HepG2 (cell line): ENCODE results near the gene PFAS. TPM values are rescaled to one million over a fixed set of nuclear protein-coding genes. Genes with fewer than 3 reads are reported as not detected.

Experiments used
- CEBPG ChIP-seq: IDR thresholded peaks from 2 replicates; pipeline ENCODE4 v1.6.1; 2016
- HNF1B ChIP-seq: sonication (generic); formaldehyde crosslinking; IDR thresholded peaks from 2 replicates; pipeline ENCODE4 v1.5.1; 2020; ENCODE audit warnings: mild to moderate bottlenecking, moderate library complexity, missing genetic modification reagents
- IKZF5 ChIP-seq: IDR thresholded peaks from 2 replicates; pipeline ENCODE4 v1.6.1; 2018; ENCODE audit warnings: missing genetic modification reagents, mild to moderate bottlenecking, missing compliant biosample characterization
- KDM6A ChIP-seq: IDR thresholded peaks from 2 replicates; pipeline ENCODE4 v1.6.1; 2016; ENCODE audit warnings: low read depth
- MIXL1 ChIP-seq: IDR thresholded peaks from 2 replicates; pipeline ENCODE4 v1.6.1; 2016
- RCOR2 ChIP-seq: IDR thresholded peaks from 2 replicates; pipeline ENCODE4 v1.6.1; 2016; ENCODE audit warnings: missing biosample characterization, missing genetic modification reagents
- TBX2 ChIP-seq: sonication (generic); formaldehyde crosslinking; IDR thresholded peaks from 2 replicates; pipeline ENCODE4 v1.5.0; 2020; ENCODE audit warnings: missing genetic modification reagents, mild to moderate bottlenecking, borderline replicate concordance
- TFAP4 ChIP-seq: sonication (generic); IDR thresholded peaks from 2 replicates; pipeline ENCODE4 v1.6.1; 2016; ENCODE audit warnings: low read depth, borderline replicate concordance
- U2AF1 ChIP-seq: fragments of 200-400 bp; formaldehyde crosslinking; optimal IDR thresholded peaks from 2 replicates; pipeline ENCODE3; 2017; ENCODE audit warnings: mild to moderate bottlenecking, low read depth, low read length
- USF2 ChIP-seq, 2 experiments: sonication (generic) in 1 of 2; formaldehyde crosslinking in 1 of 2; IDR thresholded peaks; 2 replicates each; pipeline versions ENCODE4 v1.5.1 to v1.6.1; 2011 to 2020; ENCODE audit warnings: borderline replicate concordance in 1 of 2, low read depth in 1 of 2, low read length in 1 of 2, mild to moderate bottlenecking in 1 of 2, missing genetic modification reagents in 1 of 2, moderate library complexity in 1 of 2
- ZBTB7B ChIP-seq: sonication (generic); formaldehyde crosslinking; IDR thresholded peaks from 2 replicates; pipeline ENCODE4 v1.4.0; 2020; ENCODE audit warnings: missing genetic modification reagents
- ZNF230 ChIP-seq: sonication (generic); formaldehyde crosslinking; IDR thresholded peaks from 2 replicates; pipeline ENCODE4 v1.4.0; 2020; ENCODE audit warnings: mild to moderate bottlenecking, missing genetic modification reagents
- ZNF609 ChIP-seq: sonication (generic); formaldehyde crosslinking; IDR thresholded peaks from 2 replicates; pipeline ENCODE4 v1.4.0; 2020; ENCODE audit warnings: mild to moderate bottlenecking, missing genetic modification reagents, borderline replicate concordance
- ZNF660 ChIP-seq: sonication (generic); formaldehyde crosslinking; IDR thresholded peaks from 2 replicates; pipeline ENCODE4 v1.5.1; 2020; ENCODE audit warnings: mild to moderate bottlenecking, low read depth, missing genetic modification reagents, borderline replicate concordance
- ZNF782 ChIP-seq: sonication (generic); formaldehyde crosslinking; IDR thresholded peaks from 2 replicates; pipeline ENCODE4 v1.4.0; 2020; ENCODE audit warnings: missing genetic modification reagents, mild to moderate bottlenecking, borderline replicate concordance
- ZNF83 ChIP-seq: sonication (generic); formaldehyde crosslinking; IDR thresholded peaks from 2 replicates; pipeline ENCODE4 v1.4.0; 2020; ENCODE audit warnings: missing genetic modification reagents, mild to moderate bottlenecking, borderline replicate concordance
- ZZZ3 ChIP-seq: sonication (generic); formaldehyde crosslinking; IDR thresholded peaks from 2 replicates; pipeline ENCODE4 v1.4.0; 2020; ENCODE audit warnings: missing genetic modification reagents, mild to moderate bottlenecking, borderline replicate concordance
- polyA plus RNA-seq, 8 experiments: library from polyadenylated mRNA; depleted of rRNA in 3 of 8; stranded (reverse) in 7 of 8; unstranded in 1 of 8; fragments of >200 nt; fragmentation: Illumina TruSeq in 4 of 8; extraction: Trizol in 4 of 8; gene quantifications; 2 replicates each; pipeline versions ENCODE4 v1.2.1 to v1.2.3, GENCODE V29; 2011 to 2016; ENCODE audit warnings: low read depth in 4 of 8, missing spikeins in 1 of 8, mixed read lengths in 1 of 8; ENCODE audit not compliant: insufficient read depth in 1 of 8
- total RNA-seq, 5 experiments: library from RNA; depleted of rRNA; stranded (reverse); fragments of >200 nt; fragmentation: Illumina TruSeq; extraction: Trizol; gene quantifications; 2 replicates each; pipeline ENCODE4 v1.2.3, GENCODE V29; 2016; ENCODE audit warnings: low read depth in 1 of 5

The PFAS gene
- total and polyA plus RNA-seq, 2 of the 13 experiments (the other 11 are each of a cell fraction or from before 2014, with no cell fraction given), result 49.4 to 58.2 TPM

- peak; percentile 73 for TF ChIP-seq USF2 (IDR thresholded peaks at IDR 0.05; ENCODE audit: low read depth, low read length)
- TF ChIP-seq USF2 (CRISPR knock-in tag; IDR thresholded peaks at IDR 0.05; ENCODE audit: borderline replicate concordance), result peak; percentile 85; the same call in 1 of the 2 replicates
- peak; percentile 19; the same call in 1 of the 2 replicates for TF ChIP-seq ZZZ3 (CRISPR knock-in tag)
- no peak for TF ChIP-seq RCOR2 (CRISPR knock-in tag)
- no peak for TF ChIP-seq MIXL1 (CRISPR knock-in tag)
- peak; percentile 27; the same call in 1 of the 2 replicates for TF ChIP-seq ZNF660 (CRISPR knock-in tag)
- peak; percentile 40; the same call in 1 of the 2 replicates for TF ChIP-seq ZBTB7B
- peak; percentile 31; the same call in 1 of the 2 replicates for TF ChIP-seq HNF1B (CRISPR knock-in tag)
- TF ChIP-seq ZNF230 (CRISPR knock-in tag), result peak; percentile 82
- TF ChIP-seq CEBPG (CRISPR knock-in tag), result no peak
- 0 out of 2 replicates have a peak, but pooled peaks have one; percentile 30 for TF ChIP-seq ZNF782 (CRISPR knock-in tag)
- TF ChIP-seq KDM6A (CRISPR knock-in tag), result no peak
- peak; percentile 43; the same call in 1 of the 2 replicates for TF ChIP-seq TBX2 (CRISPR knock-in tag)
- no peak for TF ChIP-seq ZNF83 (CRISPR knock-in tag)
- 0 out of 2 replicates have a peak, but pooled peaks have one; percentile 37 for TF ChIP-seq ZNF609
- TF ChIP-seq IKZF5 (CRISPR knock-in tag), result peak; percentile 24; the same call in 1 of the 2 replicates
- TF ChIP-seq TFAP4, result peak; percentile 28; the same call in 1 of the 2 replicates
- no peak for TF ChIP-seq U2AF1
Observed at GRCh38 chr17:8288336-8289102, 39.4 kb downstream of the PFAS start, which contains the start of gene RANGRF (continued).
